ENCODE results near the gene LCN12.

Gene LCN12

GRCh38 chr9:136951541-136952320 is at the start of gene LCN12:
TSS of gene LCN12 (plus strand) at chr9:136952273. CDS start at chr9:136952328, 55 bp downstream.
- DNase-seq = no peak

- DNase-seq = peak; percentile 43
Observed at GRCh38 chr9:136903041-136903554, 49.0 kb upstream of the LCN12 start.

GRCh38 chr9:136906266-136906665 is 45.8 kb upstream of the LCN12 start:
- DNase-seq = no peak

- no peak for DNase-seq
Observed at GRCh38 chr9:136907011-136907914, 44.8 kb upstream of the LCN12 start.

GRCh38 chr9:136910197-136910900 is 41.7 kb upstream of the LCN12 start:
- no peak for DNase-seq

GRCh38 chr9:136910901-136911245 is 41.2 kb upstream of the LCN12 start:
- no peak for DNase-seq

- no peak for DNase-seq
Observed at GRCh38 chr9:136913701-136914438, 38.2 kb upstream of the LCN12 start.

GRCh38 chr9:136915632-136916329 is 36.3 kb upstream of the LCN12 start:
- DNase-seq = no peak

GRCh38 chr9:136916330-136917184 is 35.5 kb upstream of the LCN12 start:
- DNase-seq = peak; percentile 19

GRCh38 chr9:136917902-136918301 is 34.2 kb upstream of the LCN12 start:
- DNase-seq = no peak

- no peak for DNase-seq
Observed at GRCh38 chr9:136920069-136920468, 32.0 kb upstream of the LCN12 start.

GRCh38 chr9:136920734-136921231 is 31.3 kb upstream of the LCN12 start:
- no peak for DNase-seq

- no peak for DNase-seq
Observed at GRCh38 chr9:136921307-136921706, 30.8 kb upstream of the LCN12 start.

GRCh38 chr9:136921718-136922117 is 30.4 kb upstream of the LCN12 start:
- no peak for DNase-seq

- DNase-seq = no peak
Observed at GRCh38 chr9:136922540-136922939, 29.5 kb upstream of the LCN12 start.

- no peak for DNase-seq
Observed at GRCh38 chr9:136923881-136924280, 28.2 kb upstream of the LCN12 start.

- no peak for DNase-seq
Observed at GRCh38 chr9:136925414-136926153, 26.5 kb upstream of the LCN12 start.

GRCh38 chr9:136926154-136926704 is 25.8 kb upstream of the LCN12 start:
- DNase-seq = no peak

GRCh38 chr9:136926749-136927148 is 25.3 kb upstream of the LCN12 start:
- DNase-seq = no peak

All from activated CD4-positive, alpha-beta T cell treated with anti-CD3 and anti-CD28 coated beads, Interleukin-10, Interleukin-2, amounts not matched to agents 100 ng/mL and 50 ng/mL, durations not matched to agents 16 hours and 8 hours (primary cell).